GM19239 (cell line): Measurements from ENCODE around the gene TARM1.
A peak's percentile ranks its signal among the peaks of the same experiment; 100 is the strongest.
"Not testable (repeated sequence)": the region's sequence is repeated elsewhere in the genome, so short reads cannot be mapped to it uniquely, and the experiment has no call there.

Source experiments
- DNase-seq: peaks from one replicate; pipeline ENCODE4 v3.0.0; 2011; ENCODE audit warnings: low spot score; ENCODE audit not compliant: insufficient read length
- FAIRE-seq: peaks from 2 replicates; lab custom pipeline; 2011; peaks lifted over from hg19 to GRCh38; lab: Jason Lieb, UNC

Gene TARM1

GRCh38 chr19:54100561-54100960, 19.4 kb upstream of the TARM1 start, which contains the start of gene OSCAR:
OSCAR (minus strand) TSS chr19:54100803; CDS start chr19:54100792, 11 bp downstream.
- FAIRE-seq, result no peak
- no peak for DNase-seq

- DNase-seq, FAIRE-seq: not testable (repeated sequence)
Observed at GRCh38 chr19:54099903-54100255, 18.7 kb upstream of the TARM1 start.

GRCh38 chr19:54099190-54099902, 18.2 kb upstream of the TARM1 start:
- FAIRE-seq (no peak), DNase-seq (no peak)

- DNase-seq (no peak), FAIRE-seq (no peak)
Observed at GRCh38 chr19:54096617-54097106, 15.5 kb upstream of the TARM1 start.

- FAIRE-seq, result not testable (repeated sequence)
- DNase-seq, result peak; percentile 44
Observed at GRCh38 chr19:54095859-54096616, 14.9 kb upstream of the TARM1 start.

GRCh38 chr19:54095136-54095858, 14.1 kb upstream of the TARM1 start:
- no peak for DNase-seq
- no peak for FAIRE-seq

- no peak for DNase-seq
- FAIRE-seq, result no peak
Observed at GRCh38 chr19:54094426-54095000, 13.3 kb upstream of the TARM1 start.

- DNase-seq, result no peak
- FAIRE-seq, result no peak
Observed at GRCh38 chr19:54084410-54084809, 3.2 kb upstream of the TARM1 start.

GRCh38 chr19:54077334-54077733, 3.8 kb downstream of the TARM1 start:
- no peak for DNase-seq
- no peak for FAIRE-seq

- no peak for FAIRE-seq
- no peak for DNase-seq
Observed at GRCh38 chr19:54074851-54075250, 6.3 kb downstream of the TARM1 start.

- FAIRE-seq, result no peak
- DNase-seq, result no peak
Observed at GRCh38 chr19:54073829-54074228, 7.3 kb downstream of the TARM1 start.

GRCh38 chr19:54069470-54069869, 11.7 kb downstream of the TARM1 start:
- DNase-seq (no peak), FAIRE-seq (no peak)

- no peak for FAIRE-seq
- DNase-seq, result no peak
Observed at GRCh38 chr19:54063350-54064116, 17.6 kb downstream of the TARM1 start, which contains the start of gene VSTM1. VSTM1 (minus strand) TSS chr19:54063897; CDS start chr19:54063777, 120 bp downstream.

GRCh38 chr19:54062643-54063042, 18.5 kb downstream of the TARM1 start:
- FAIRE-seq, result no peak
- no peak for DNase-seq

GRCh38 chr19:54047616-54048015, 33.5 kb downstream of the TARM1 start:
- no peak for FAIRE-seq
- no peak for DNase-seq

GRCh38 chr19:54045771-54046170, 35.4 kb downstream of the TARM1 start:
- FAIRE-seq, result no peak
- DNase-seq, result no peak

- FAIRE-seq, result no peak
- no peak for DNase-seq
Observed at GRCh38 chr19:54042989-54043388, 38.2 kb downstream of the TARM1 start.

GRCh38 chr19:54041969-54042606, 39.1 kb downstream of the TARM1 start:
- DNase-seq, result no peak
- no peak for FAIRE-seq

- FAIRE-seq, result no peak
- DNase-seq, result no peak
Observed at GRCh38 chr19:54040003-54040402, 41.2 kb downstream of the TARM1 start.
